GM21526 (cell line): Measurements from ENCODE around the gene PRXL2B.
A peak's percentile ranks its signal among the peaks of the same experiment; 100 is the strongest.
"Not testable (repeated sequence)": the region's sequence is repeated elsewhere in the genome, so short reads cannot be mapped to it uniquely, and the experiment has no call there.

Source experiments
- ATAC-seq: cut with Tn5 transposase; IDR thresholded peaks from one replicate; pipeline ENCODE4 v1.9.1; 2021; ENCODE audit warnings: moderate library complexity; ENCODE audit not compliant: unreplicated experiment, low FRiP score

The PRXL2B gene

GRCh38 chr1:2586154-2587070 lies at the start of gene PRXL2B:
PRXL2B (plus strand) TSS chr1:2586777; CDS start chr1:2586886, 109 bp downstream.
- ATAC-seq, result peak; percentile 71

- no peak for ATAC-seq
These were observed 48.8 kb upstream of the PRXL2B start for GRCh38 chr1:2537784-2538115.

GRCh38 chr1:2538376-2538775 lies 48.2 kb upstream of the PRXL2B start:
- no peak for ATAC-seq

- no peak for ATAC-seq
These were observed 47.7 kb upstream of the PRXL2B start for GRCh38 chr1:2538872-2539271.

GRCh38 chr1:2539312-2539907 lies 47.2 kb upstream of the PRXL2B start:
- ATAC-seq, result no peak

GRCh38 chr1:2540816-2541492 lies 45.6 kb upstream of the PRXL2B start:
- ATAC-seq, result no peak

- ATAC-seq, result no peak
These were observed 44.8 kb upstream of the PRXL2B start for GRCh38 chr1:2541619-2542245.

- ATAC-seq, result no peak
These were observed 44.2 kb upstream of the PRXL2B start for GRCh38 chr1:2542246-2542915.

- ATAC-seq, result no peak
These were observed 43.0 kb upstream of the PRXL2B start for GRCh38 chr1:2543543-2544092.

GRCh38 chr1:2544093-2544874 lies 42.3 kb upstream of the PRXL2B start:
- no peak for ATAC-seq

- no peak for ATAC-seq
These were observed 41.5 kb upstream of the PRXL2B start for GRCh38 chr1:2544875-2545640.

- peak; percentile 32 for ATAC-seq
These were observed 40.6 kb upstream of the PRXL2B start for GRCh38 chr1:2545754-2546514.

- ATAC-seq, result peak; percentile 22
These were observed 39.9 kb upstream of the PRXL2B start for GRCh38 chr1:2546515-2547209.

GRCh38 chr1:2547210-2548067 lies 39.1 kb upstream of the PRXL2B start:
- no peak for ATAC-seq

- peak; percentile 18 for ATAC-seq
These were observed 38.4 kb upstream of the PRXL2B start for GRCh38 chr1:2548068-2548589.

GRCh38 chr1:2549367-2550029 lies 37.1 kb upstream of the PRXL2B start:
- not testable (repeated sequence) for ATAC-seq
